B cell (primary cell): Measurements from ENCODE around the gene MED27.

Source experiments
- CTCF ChIP-seq: fragments of 200-600 bp; IDR thresholded peaks from one replicate; pipeline ENCODE4 v1.8.0; 2022; ENCODE audit warnings: antibody characterized with exemption, mild to moderate bottlenecking
- EZH2 ChIP-seq: IDR thresholded peaks from 2 replicates; pipeline ENCODE4 v1.6.1; 2012; ENCODE audit warnings: borderline replicate concordance, low read depth, mild to moderate bottlenecking, moderate library complexity, low read length; ENCODE audit not compliant: insufficient read depth, poor library complexity, severe bottlenecking

GRCh38 chr9:131994364-131995125 is 85.1 kb downstream of the MED27 start:
- TF ChIP-seq CTCF = no peak
- TF ChIP-seq EZH2 = no peak
